H1 (cell line): Measurements from ENCODE around the gene ROM1. TPM values are rescaled to one million over a fixed set of nuclear protein-coding genes. Genes with fewer than 3 reads are reported as not detected.

Experiments used
- CTCF ChIA-PET: fragments of 300-600 bp; sonication (Branson Sonifier 250); formaldehyde crosslinking; loops from one replicate; lab custom pipeline; 2021; ENCODE audit not compliant: partially characterized antibody; lab: Charles Lee
- POLR2A ChIA-PET: fragments of 300-600 bp; sonication (Branson Sonifier 250); formaldehyde crosslinking; loops from one replicate; lab custom pipeline; 2021; ENCODE audit warnings: inconsistent platforms; ENCODE audit not compliant: partially characterized antibody; lab: Charles Lee
- DNase-seq, 2 experiments: peaks; one replicate each; pipeline versions ENCODE4 v3.0.0 to v3.0.0-alpha.2; 2010 to 2022; ENCODE audit warnings: low spot score in 2 of 2, low read depth in 1 of 2, mixed read lengths in 1 of 2
- FAIRE-seq: peaks from 2 replicates; lab custom pipeline; 2011; peaks lifted over from hg19 to GRCh38; lab: Jason Lieb, UNC
- H2AFZ ChIP-seq: 2 replicates; pipeline ENCODE4 v1.8.1; 2012; ENCODE audit warnings: low read length, inconsistent platforms
- H2AK5ac ChIP-seq: 2 replicates; pipeline ENCODE4 v1.6.1; 2013; ENCODE audit warnings: low read depth, low read length
- H2BK120ac ChIP-seq: replicated peaks from 2 replicates; pipeline ENCODE3; 2013; ENCODE audit warnings: low read depth, low read length, inconsistent platforms
- H2BK12ac ChIP-seq: 2 replicates; pipeline ENCODE4 v1.6.1; 2013; ENCODE audit warnings: low read depth, low read length
- H2BK15ac ChIP-seq: 2 replicates; pipeline ENCODE4 v1.6.1; 2013; ENCODE audit warnings: low read length
- H2BK20ac ChIP-seq: 2 replicates; pipeline ENCODE4 v1.6.1; 2013; ENCODE audit warnings: low read length
- H2BK5ac ChIP-seq: 2 replicates; pipeline ENCODE4 v1.6.1; 2013; ENCODE audit warnings: low read depth, low read length
- H3K14ac ChIP-seq: 2 replicates; pipeline ENCODE4 v1.6.1; 2013; ENCODE audit warnings: inconsistent platforms; ENCODE audit not compliant: insufficient read length
- H3K18ac ChIP-seq: 2 replicates; pipeline ENCODE4 v1.6.1; 2013; ENCODE audit warnings: low read length; ENCODE audit errors: extremely low read depth
- H3K23ac ChIP-seq: 2 replicates; pipeline ENCODE4 v1.6.1; 2013; ENCODE audit warnings: inconsistent platforms; ENCODE audit not compliant: insufficient read length
- H3K23me2 ChIP-seq: 2 replicates; pipeline ENCODE4 v1.6.1; 2013; ENCODE audit warnings: low read depth, low read length
- H3K27ac ChIP-seq: 2 replicates; pipeline ENCODE4 v1.6.1; 2011; ENCODE audit warnings: low read depth, low read length, inconsistent platforms
- H3K27me3 ChIP-seq, 4 experiments: replicated peaks in 1 of 4; 1 replicate in 1 of 4; 2 replicates in 3 of 4; pipeline versions ENCODE4 v1.6.1 to v1.8.1; 2011 to 2013; ENCODE audit warnings: low read length in 3 of 4, mild to moderate bottlenecking in 3 of 4, inconsistent platforms in 2 of 4, mixed read lengths in 2 of 4, moderate library complexity in 1 of 4; ENCODE audit not compliant: control insufficient read depth in 3 of 4, insufficient read depth in 3 of 4; ENCODE audit errors: extremely low read depth in 1 of 4
- H3K36me3 ChIP-seq, 4 experiments: 2 replicates each; pipeline versions ENCODE4 v1.6.1 to v1.8.1; 2011 to 2013; ENCODE audit warnings: mild to moderate bottlenecking in 4 of 4, low read length in 3 of 4, moderate library complexity in 2 of 4, control low read depth in 1 of 4, inconsistent platforms in 1 of 4; ENCODE audit not compliant: insufficient read depth in 4 of 4, control insufficient read depth in 2 of 4
- H3K4ac ChIP-seq: replicated peaks from 2 replicates; pipeline ENCODE3; 2013; ENCODE audit warnings: low read length, low read depth, mixed read lengths, inconsistent platforms; ENCODE audit not compliant: insufficient read length
- H3K4me1 ChIP-seq, 4 experiments: replicated peaks in 1 of 4; 1 replicate in 1 of 4; 2 replicates in 3 of 4; pipeline versions ENCODE4 v1.6.1 to v1.8.1; 2011 to 2013; ENCODE audit warnings: low read length in 3 of 4, inconsistent platforms in 2 of 4, mixed read lengths in 1 of 4; ENCODE audit not compliant: insufficient read depth in 4 of 4, control insufficient read depth in 3 of 4
- H3K4me2 ChIP-seq, 2 experiments: 2 replicates each; pipeline versions ENCODE4 v1.6.1 to v1.8.1; 2011 to 2013; ENCODE audit warnings: low read depth in 2 of 2, low read length in 2 of 2, control low read depth in 1 of 2, inconsistent platforms in 1 of 2, mild to moderate bottlenecking in 1 of 2; ENCODE audit not compliant: insufficient read depth in 1 of 2
- H3K4me3 ChIP-seq, 4 experiments: fragments of 200-600, 300-600 bp in 1 of 4; sonication (generic), shearing (Covaris generic), sonication (Bioruptor Twin) in 1 of 4; 2 replicates each; pipeline versions ENCODE4 v1.5.1 to v1.8.1; 2011 to 2016; ENCODE audit warnings: low read length in 4 of 4, low read depth in 3 of 4, control low read depth in 2 of 4, inconsistent platforms in 2 of 4, mild to moderate bottlenecking in 2 of 4, mixed read lengths in 1 of 4, moderate library complexity in 1 of 4; ENCODE audit not compliant: insufficient read depth in 2 of 4; ENCODE audit errors: extremely low read depth in 1 of 4
- H3K56ac ChIP-seq: replicated peaks from 2 replicates; pipeline ENCODE3; 2013; ENCODE audit warnings: low read depth, mild to moderate bottlenecking, mixed read lengths, low read length, inconsistent platforms; ENCODE audit not compliant: insufficient read length
- H3K79me1 ChIP-seq: 2 replicates; pipeline ENCODE4 v1.6.1; 2013; ENCODE audit warnings: low read depth, low read length, control low read depth
- H3K79me2 ChIP-seq, 2 experiments: 2 replicates each; pipeline versions ENCODE4 v1.6.1 to v1.8.1; 2012 to 2013; ENCODE audit warnings: low read length in 2 of 2, mild to moderate bottlenecking in 2 of 2, inconsistent platforms in 1 of 2; ENCODE audit not compliant: insufficient read depth in 2 of 2, control insufficient read depth in 1 of 2
- H3K9ac ChIP-seq, 4 experiments: replicated peaks in 1 of 4; 1 replicate in 1 of 4; 2 replicates in 3 of 4; pipeline versions ENCODE4 v1.6.1 to v1.8.1; 2011 to 2013; ENCODE audit warnings: low read depth in 3 of 4, low read length in 3 of 4, control low read depth in 2 of 4, mild to moderate bottlenecking in 2 of 4, moderate library complexity in 2 of 4, inconsistent platforms in 1 of 4; ENCODE audit errors: extremely low read depth in 1 of 4
- H3K9me3 ChIP-seq, 2 experiments: 2 replicates each; pipeline versions ENCODE4 v1.6.1 to v1.8.1; 2012 to 2013; ENCODE audit warnings: mild to moderate bottlenecking in 2 of 2, moderate library complexity in 2 of 2, control low read depth in 1 of 2, inconsistent platforms in 1 of 2, low read depth in 1 of 2, low read length in 1 of 2, mixed read lengths in 1 of 2; ENCODE audit not compliant: insufficient read depth in 2 of 2
- H4K20me1 ChIP-seq, 2 experiments: replicated peaks in 1 of 2; 2 replicates each; pipeline versions ENCODE3 to v1.8.1; 2011 to 2013; ENCODE audit warnings: inconsistent platforms in 2 of 2, low read length in 2 of 2, mild to moderate bottlenecking in 1 of 2; ENCODE audit not compliant: insufficient read depth in 2 of 2, control insufficient read depth in 1 of 2
- H4K5ac ChIP-seq: 2 replicates; pipeline ENCODE4 v1.6.1; 2013; ENCODE audit warnings: low read length, low read depth, mixed read lengths, inconsistent platforms; ENCODE audit not compliant: insufficient read length
- H4K8ac ChIP-seq: 2 replicates; pipeline ENCODE4 v1.8.0; 2013; ENCODE audit warnings: mild to moderate bottlenecking, moderate library complexity, low read length, inconsistent platforms; ENCODE audit not compliant: insufficient read depth; ENCODE audit errors: extremely low read depth
- H4K91ac ChIP-seq: replicated peaks from 2 replicates; pipeline ENCODE3; 2013; ENCODE audit warnings: low read length, mixed read lengths, inconsistent platforms; ENCODE audit not compliant: insufficient read length
- BACH1 ChIP-seq: IDR thresholded peaks from 2 replicates; pipeline ENCODE4 v1.6.1; 2012; ENCODE audit warnings: low read length, improper control_type of control experiment
- BRCA1 ChIP-seq: IDR thresholded peaks from 2 replicates; pipeline ENCODE4 v1.6.1; 2012; ENCODE audit warnings: low read depth, low read length, improper control_type of control experiment
- CEBPB ChIP-seq: IDR thresholded peaks from 2 replicates; pipeline ENCODE4 v1.6.1; 2012; ENCODE audit warnings: low read depth, low read length
- HDAC2 ChIP-seq, 2 experiments: fragments of 300-600 bp in 1 of 2; sonication (generic) in 1 of 2; IDR thresholded peaks; 2 replicates each; pipeline ENCODE4 v1.6.1; 2011 to 2012; ENCODE audit warnings: low read depth in 2 of 2, low read length in 2 of 2, mild to moderate bottlenecking in 2 of 2, moderate library complexity in 2 of 2, borderline replicate concordance in 1 of 2, inconsistent platforms in 1 of 2
- JUN ChIP-seq: IDR thresholded peaks from 2 replicates; pipeline ENCODE4 v1.6.1; 2011; ENCODE audit warnings: low read depth, mild to moderate bottlenecking, improper control_type of control experiment, low read length
- RBBP5 ChIP-seq: IDR thresholded peaks from 2 replicates; pipeline ENCODE4 v1.7.1; 2012; ENCODE audit warnings: low read depth, mild to moderate bottlenecking, inconsistent platforms, low read length, moderate library complexity, borderline replicate concordance
- SAP30 ChIP-seq: fragments of 300-600 bp; sonication (generic); IDR thresholded peaks from 2 replicates; pipeline ENCODE4 v1.7.1; 2012; ENCODE audit warnings: low read length, moderate library complexity, mild to moderate bottlenecking, inconsistent platforms; ENCODE audit not compliant: insufficient read depth, insufficient replicate concordance
- SIRT6 ChIP-seq: IDR thresholded peaks from one replicate; pipeline ENCODE4 v1.7.1; 2012; ENCODE audit warnings: low read length, inconsistent platforms
- SP2 ChIP-seq: IDR thresholded peaks from 2 replicates; pipeline ENCODE4 v1.6.1; 2012; ENCODE audit warnings: mild to moderate bottlenecking, low read length, inconsistent platforms
- TAF7 ChIP-seq: optimal IDR thresholded peaks from 2 replicates; pipeline ENCODE3; 2011; ENCODE audit warnings: low read depth, mild to moderate bottlenecking, inconsistent platforms, low read length, moderate library complexity, borderline replicate concordance
- WGBS, 2 experiments: shearing (Covaris generic) in 1 of 2; methylation state at CpG; one replicate each; pipeline versions ENCODE4 v1.1.6 to v1.1.7; 2013 to 2015; ENCODE audit warnings: low lambda C conversion rate in 2 of 2, mixed read lengths in 2 of 2, inconsistent platforms in 1 of 2, low coverage in 1 of 2, missing lambda C conversion rate in 1 of 2; ENCODE audit not compliant: insufficient replicate concordance in 2 of 2, insufficient coverage in 1 of 2, insufficient read length in 1 of 2; ENCODE audit errors: extremely low coverage in 1 of 2, missing lambda C conversion rate in 1 of 2; 5-methylcytosine and 5-hydroxymethylcytosine counted together
- polyA plus RNA-seq, 7 experiments: library from polyadenylated mRNA; depleted of rRNA in 3 of 7; stranded (reverse) in 5 of 7; unstranded in 2 of 7; fragments of >200 nt in 5 of 7; fragments of 200-250 nt in 2 of 7; gene quantifications; 1 replicate in 5 of 7; 2 replicates in 1 of 7; 4 replicates in 1 of 7; pipeline versions ENCODE4 v1.2.1 to v1.2.3, GENCODE V29; 2011 to 2013; ENCODE audit warnings: missing spikeins in 2 of 7, mixed read lengths in 2 of 7
- total RNA-seq: library from RNA; stranded (reverse); fragmentation: NEBNext Ultra II Directional; extraction: Animal tissue kit (Norgen Biotek cat#: 25700); gene quantifications from 2 replicates; pipeline ENCODE4 v1.2.1, GENCODE V29; 2021
- TF ChIP-seq, protein P1 (sequence below): IDR thresholded peaks from 2 replicates; pipeline ENCODE4 v1.6.1; 2011; ENCODE audit warnings: low read length, improper control_type of control experiment

The ROM1 gene
- total and polyA plus RNA-seq, 2 of the 8 experiments (the other 6 are each of a cell fraction or from before 2014, with no cell fraction given) = 0.86 to 2.2 TPM

DNA sequence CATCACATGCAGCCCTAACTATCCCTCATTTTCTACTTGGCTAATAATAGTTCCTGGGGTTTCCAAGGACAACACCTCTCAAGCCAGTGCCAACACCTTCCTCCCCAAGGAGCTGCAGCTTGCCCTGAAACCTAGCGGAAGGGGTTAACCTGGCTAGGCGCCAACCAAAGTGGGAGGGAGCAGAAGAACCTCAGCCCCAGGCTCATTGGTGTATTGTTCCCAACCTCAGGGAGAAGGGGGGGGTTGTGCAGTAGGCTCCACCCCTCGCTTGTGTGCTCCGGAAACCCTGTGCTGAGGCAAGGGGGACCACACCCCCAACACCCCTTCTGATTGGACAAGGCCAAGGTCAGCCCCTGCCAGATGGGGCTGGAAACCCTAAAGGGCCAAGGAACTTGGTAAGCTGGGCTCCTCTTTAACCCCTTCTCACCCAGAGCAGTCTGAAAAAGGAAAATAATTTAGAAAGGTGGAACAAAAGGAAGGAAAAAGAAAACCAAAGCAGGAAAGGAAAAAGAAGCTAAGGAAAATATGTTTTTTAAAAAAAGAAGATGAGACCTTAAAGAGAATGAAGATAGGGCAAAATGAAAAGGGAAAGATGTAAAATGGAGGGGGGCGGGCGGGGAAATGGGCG lies 13.9 kb upstream of the ROM1 start:
- Histone ChIP-seq H2AK5ac (no peak overlapping the region), H4K91ac (no peak overlapping the region), H3K36me3 (peaks cover 36 to 44% (median 39%) of the 10 kb centered on the region in 4 experiments), H3K4me3 (peak overlapping the region in 1 of 4 experiments; percentile 85; a peak in 1 of 8 replicates), H2BK12ac (no peak overlapping the region), H4K8ac (no peak overlapping the region), H2BK20ac (no peak overlapping the region), H2BK120ac (no peak overlapping the region), H4K20me1 (peaks cover 4 to 11% of the 10 kb centered on the region in 2 experiments), H3K79me2 (peaks cover 0 to 28% of the 10 kb centered on the region in 2 experiments; a peak in 2 of 4 replicates), H3K23me2 (peaks cover 17% of the 10 kb centered on the region; the same call in 1 of the 2 replicates), H3K4ac (no peak overlapping the region), H3K9ac (no peak overlapping the region), H2BK15ac (no peak overlapping the region), H3K27ac (no peak overlapping the region), H3K56ac (no peak overlapping the region), H3K18ac (no peak overlapping the region), H4K5ac (no peak overlapping the region), H3K4me2 (peak overlapping the region; percentile 72 to 95), H3K23ac (no peak overlapping the region), H3K79me1 (no peaks in the 10 kb centered on the region; the same call in 1 of the 2 replicates), H3K14ac (no peak overlapping the region), H2AFZ (no peak overlapping the region), H3K9me3 (no peaks in the 10 kb centered on the region), H3K27me3 (peaks cover 0 to 13% (median 11%) of the 10 kb centered on the region in 4 experiments; a peak in 6 of 7 replicates), H3K4me1 (peaks cover 7 to 28% (median 14%) of the 10 kb centered on the region in 4 experiments), H2BK5ac (no peak overlapping the region)
- ChIA-PET POLR2A (interaction anchor here (0.6 to 12.3 kb wide), 13 partner anchors 8 to 283 kb away, joined by 3 to 235 read pairs (median 3); partner anchors contain the start of genes B3GAT3, BSCL2, C11orf98 and CSKMT), CTCF (interaction anchor here (0.6 to 1.4 kb wide), 3 partner anchors 81 to 204 kb away, joined by 3 to 5 read pairs (median 3); no protein-coding TSS in a partner anchor)
- FAIRE-seq (peak; percentile 93), DNase-seq (peak; percentile 87 to 96)
- 59 to 100% methylated on average over 3 to 7 of the region's 7 CpGs for WGBS, 2 experiments
- TF ChIP-seq RBBP5 = no peak
- no peak for TF ChIP-seq SIRT6
- no peak for TF ChIP-seq SP2
- no peak for TF ChIP-seq SAP30
- TF ChIP-seq, protein P1, sequence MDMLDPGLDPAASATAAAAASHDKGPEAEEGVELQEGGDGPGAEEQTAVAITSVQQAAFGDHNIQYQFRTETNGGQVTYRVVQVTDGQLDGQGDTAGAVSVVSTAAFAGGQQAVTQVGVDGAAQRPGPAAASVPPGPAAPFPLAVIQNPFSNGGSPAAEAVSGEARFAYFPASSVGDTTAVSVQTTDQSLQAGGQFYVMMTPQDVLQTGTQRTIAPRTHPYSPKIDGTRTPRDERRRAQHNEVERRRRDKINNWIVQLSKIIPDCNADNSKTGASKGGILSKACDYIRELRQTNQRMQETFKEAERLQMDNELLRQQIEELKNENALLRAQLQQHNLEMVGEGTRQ = no peak
- TF ChIP-seq HDAC2 (IDR thresholded peaks at IDR 0.05; ENCODE audit: borderline replicate concordance in 1 of 2, low read depth in 2 of 2, low read length in 2 of 2) = no peak
- TF ChIP-seq BACH1 = no peak
- TF ChIP-seq BRCA1 = no peak
- no peak for TF ChIP-seq CEBPB
- no peak for TF ChIP-seq TAF7
- no peak for TF ChIP-seq JUN
